WERI-Rb-1 (cell line): ENCODE measurements around the gene COIL.
"Not testable (repeated sequence)": the region's sequence is repeated elsewhere in the genome, so short reads cannot be mapped to it uniquely, and the experiment has no call there.

Experiments
- DNase-seq: peaks from one replicate; pipeline ENCODE4 v3.0.0-alpha.2; 2020
- H3K27ac ChIP-seq: fragments of 250-450 bp; sonication (Bioruptor Pico); 2 replicates; pipeline ENCODE4 v1.5.1; 2020; ENCODE audit warnings: mild to moderate bottlenecking, moderate library complexity
- H3K27me3 ChIP-seq: fragments of 250-450 bp; sonication (Bioruptor Pico); 2 replicates; pipeline ENCODE4 v1.5.1; 2021; ENCODE audit warnings: mild to moderate bottlenecking, low read depth, moderate library complexity; ENCODE audit not compliant: insufficient read depth, severe bottlenecking
- H3K36me3 ChIP-seq: fragments of 250-450 bp; sonication (Bioruptor Pico); 2 replicates; pipeline ENCODE4 v1.5.1; 2020; ENCODE audit warnings: mild to moderate bottlenecking, moderate library complexity
- H3K4me3 ChIP-seq: 2 replicates; pipeline ENCODE4 v1.5.1; 2011; ENCODE audit warnings: low read depth, mild to moderate bottlenecking, control low read depth, low read length
- H3K9me3 ChIP-seq: fragments of 250-450 bp; sonication (Bioruptor Pico); 2 replicates; pipeline ENCODE4 v1.5.1; 2021; ENCODE audit warnings: mild to moderate bottlenecking, moderate library complexity; ENCODE audit not compliant: severe bottlenecking
- TF ChIP-seq, protein P1 (sequence below): IDR thresholded peaks from 2 replicates; pipeline ENCODE4 v1.5.1; 2011; ENCODE audit warnings: low read depth, mild to moderate bottlenecking, control low read depth, inconsistent platforms, low read length

COIL gene

DNA sequence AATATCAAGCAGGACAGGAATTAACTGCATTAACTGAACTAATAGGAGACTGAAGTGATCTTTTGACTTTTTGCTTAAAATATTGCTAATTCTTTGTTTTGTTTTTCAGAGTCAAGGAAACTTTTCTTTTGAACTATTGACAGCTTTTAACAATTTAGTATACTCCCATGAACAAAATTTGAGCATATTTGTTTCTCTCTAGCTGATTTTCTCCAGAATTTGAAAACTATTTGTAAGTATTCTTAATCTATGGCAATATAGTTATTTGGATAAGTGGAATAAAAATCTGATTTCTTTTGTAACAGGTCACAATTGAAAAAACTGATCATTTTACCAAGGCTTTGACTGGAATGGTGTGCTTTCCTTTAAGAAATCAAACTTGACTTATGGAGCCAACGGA, 10.1 kb upstream of the COIL start:
- Histone ChIP-seq H3K4me3 (no peak overlapping the region), H3K9me3 (peaks cover 4% of the 10 kb centered on the region), H3K36me3 (no peaks in the 10 kb centered on the region), H3K27me3 (no peaks in the 10 kb centered on the region), H3K27ac (no peak overlapping the region)
- TF ChIP-seq, protein P1, sequence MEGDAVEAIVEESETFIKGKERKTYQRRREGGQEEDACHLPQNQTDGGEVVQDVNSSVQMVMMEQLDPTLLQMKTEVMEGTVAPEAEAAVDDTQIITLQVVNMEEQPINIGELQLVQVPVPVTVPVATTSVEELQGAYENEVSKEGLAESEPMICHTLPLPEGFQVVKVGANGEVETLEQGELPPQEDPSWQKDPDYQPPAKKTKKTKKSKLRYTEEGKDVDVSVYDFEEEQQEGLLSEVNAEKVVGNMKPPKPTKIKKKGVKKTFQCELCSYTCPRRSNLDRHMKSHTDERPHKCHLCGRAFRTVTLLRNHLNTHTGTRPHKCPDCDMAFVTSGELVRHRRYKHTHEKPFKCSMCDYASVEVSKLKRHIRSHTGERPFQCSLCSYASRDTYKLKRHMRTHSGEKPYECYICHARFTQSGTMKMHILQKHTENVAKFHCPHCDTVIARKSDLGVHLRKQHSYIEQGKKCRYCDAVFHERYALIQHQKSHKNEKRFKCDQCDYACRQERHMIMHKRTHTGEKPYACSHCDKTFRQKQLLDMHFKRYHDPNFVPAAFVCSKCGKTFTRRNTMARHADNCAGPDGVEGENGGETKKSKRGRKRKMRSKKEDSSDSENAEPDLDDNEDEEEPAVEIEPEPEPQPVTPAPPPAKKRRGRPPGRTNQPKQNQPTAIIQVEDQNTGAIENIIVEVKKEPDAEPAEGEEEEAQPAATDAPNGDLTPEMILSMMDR, result no peak
- DNase-seq, result no peak

GRCh38 chr17:56966338-56966737, 5.5 kb upstream of the COIL start:
- Histone ChIP-seq H3K27ac (no peak overlapping the region), H3K27me3 (no peaks in the 10 kb centered on the region), H3K4me3 (no peak overlapping the region), H3K9me3 (peaks cover 4% of the 10 kb centered on the region), H3K36me3 (no peaks in the 10 kb centered on the region)
- no peak for DNase-seq
- TF ChIP-seq, protein P1, result no peak

DNA sequence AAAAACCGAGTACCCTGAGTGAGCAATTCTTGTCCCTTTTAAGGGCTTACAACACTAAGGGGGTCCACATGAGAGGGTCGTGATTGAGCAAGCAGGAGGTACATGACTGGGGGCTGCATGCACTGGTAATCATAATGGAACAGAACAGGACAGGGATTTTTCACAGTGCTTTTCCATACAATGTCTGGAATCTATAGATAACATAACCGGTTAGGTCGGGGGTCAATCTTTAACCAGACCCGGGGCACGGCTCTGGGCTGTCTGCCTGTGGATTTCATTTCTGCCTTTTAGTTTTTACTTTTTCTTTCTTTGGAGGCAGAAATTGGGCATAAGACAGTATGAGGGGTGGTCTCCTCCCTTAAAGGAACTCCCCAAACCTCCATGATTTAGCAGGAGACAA, 4.8 kb upstream of the COIL start:
- not testable (repeated sequence) for H3K4me3 ChIP-seq, H3K27me3 ChIP-seq, DNase-seq, H3K9me3 ChIP-seq, H3K36me3 ChIP-seq, H3K27ac ChIP-seq

DNA sequence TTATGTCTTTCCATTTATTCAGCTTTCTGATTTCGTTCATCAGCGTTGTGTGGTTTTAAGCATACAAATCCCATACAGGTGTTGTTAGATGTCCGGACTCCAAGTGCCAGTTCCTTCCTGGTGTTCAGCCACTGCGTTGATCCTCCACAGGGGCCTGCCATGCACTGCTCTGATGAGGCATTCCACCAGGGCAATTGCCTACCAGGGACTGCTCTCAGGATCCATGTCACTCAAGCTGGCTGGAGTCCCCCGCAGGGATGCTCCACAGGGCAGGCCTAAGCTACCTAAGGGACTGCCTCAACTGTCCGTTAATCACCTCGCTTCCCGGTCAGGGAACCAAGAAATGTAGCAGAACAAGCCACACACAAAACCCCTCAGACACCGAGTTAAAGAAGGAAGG, 4.4 kb upstream of the COIL start:
- DNase-seq, H3K4me3 ChIP-seq, H3K27ac ChIP-seq, H3K36me3 ChIP-seq, H3K9me3 ChIP-seq, H3K27me3 ChIP-seq: not testable (repeated sequence)

DNA sequence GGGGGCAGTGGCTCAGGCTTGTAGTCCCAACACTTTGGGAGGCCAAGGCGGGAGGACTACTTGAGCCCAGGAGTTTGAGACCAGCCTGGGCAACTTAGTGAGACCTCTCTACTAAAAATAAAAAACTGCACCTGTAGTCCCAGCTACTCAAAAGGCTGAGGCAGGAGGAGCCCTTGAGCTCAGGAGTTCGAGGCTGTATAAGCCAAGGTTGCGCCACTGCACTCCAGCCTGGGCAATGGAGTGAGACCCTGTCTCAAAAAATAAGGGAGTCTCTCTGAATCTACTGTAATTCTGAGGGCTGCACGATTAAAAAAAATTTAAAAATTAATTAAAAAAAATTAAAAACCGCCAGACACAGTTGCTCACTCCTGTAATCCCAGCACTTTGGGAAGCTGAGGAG, 3.9 kb downstream of the COIL start:
- Histone ChIP-seq H3K4me3 (no peak overlapping the region), H3K36me3 (peaks cover 29% of the 10 kb centered on the region), H3K27ac (no peak overlapping the region), H3K27me3 (no peaks in the 10 kb centered on the region), H3K9me3 (no peaks in the 10 kb centered on the region)
- TF ChIP-seq, protein P1, result no peak
- no peak for DNase-seq

GRCh38 chr17:56949595-56949994, 11.3 kb downstream of the COIL start:
- Histone ChIP-seq H3K27me3 (no peaks in the 10 kb centered on the region), H3K27ac (no peak overlapping the region), H3K9me3 (no peaks in the 10 kb centered on the region), H3K36me3 (peaks cover 81% of the 10 kb centered on the region), H3K4me3 (no peak overlapping the region)
- TF ChIP-seq, protein P1, result no peak
- no peak for DNase-seq

- Histone ChIP-seq H3K27me3 (no peaks in the 10 kb centered on the region), H3K4me3 (no peak overlapping the region), H3K9me3 (no peaks in the 10 kb centered on the region), H3K27ac (no peak overlapping the region), H3K36me3 (peaks cover 85% of the 10 kb centered on the region)
- TF ChIP-seq, protein P1, result no peak
- no peak for DNase-seq
Measured at GRCh38 chr17:56948491-56948890, 12.4 kb downstream of the COIL start.
